Measurements from ENCODE around the gene NKX6-2. TPM values are rescaled to one million over a fixed set of nuclear protein-coding genes. Genes with fewer than 3 reads are reported as not detected.

Gene NKX6-2
- total RNA-seq, 1 donor from 2014 or later: not detected

GRCh38 chr10:132817701-132818211 lies 31.8 kb upstream of the NKX6-2 start:
- FAIRE-seq (no peak), DNase-seq (ENCODE audit: low read depth) (no peak)
- H3K9ac ChIP-seq (ENCODE audit: low read length): no peak overlapping the region
- H3K4me2 ChIP-seq (ENCODE audit: low read length): no peak overlapping the region
- TF ChIP-seq, protein P1, sequence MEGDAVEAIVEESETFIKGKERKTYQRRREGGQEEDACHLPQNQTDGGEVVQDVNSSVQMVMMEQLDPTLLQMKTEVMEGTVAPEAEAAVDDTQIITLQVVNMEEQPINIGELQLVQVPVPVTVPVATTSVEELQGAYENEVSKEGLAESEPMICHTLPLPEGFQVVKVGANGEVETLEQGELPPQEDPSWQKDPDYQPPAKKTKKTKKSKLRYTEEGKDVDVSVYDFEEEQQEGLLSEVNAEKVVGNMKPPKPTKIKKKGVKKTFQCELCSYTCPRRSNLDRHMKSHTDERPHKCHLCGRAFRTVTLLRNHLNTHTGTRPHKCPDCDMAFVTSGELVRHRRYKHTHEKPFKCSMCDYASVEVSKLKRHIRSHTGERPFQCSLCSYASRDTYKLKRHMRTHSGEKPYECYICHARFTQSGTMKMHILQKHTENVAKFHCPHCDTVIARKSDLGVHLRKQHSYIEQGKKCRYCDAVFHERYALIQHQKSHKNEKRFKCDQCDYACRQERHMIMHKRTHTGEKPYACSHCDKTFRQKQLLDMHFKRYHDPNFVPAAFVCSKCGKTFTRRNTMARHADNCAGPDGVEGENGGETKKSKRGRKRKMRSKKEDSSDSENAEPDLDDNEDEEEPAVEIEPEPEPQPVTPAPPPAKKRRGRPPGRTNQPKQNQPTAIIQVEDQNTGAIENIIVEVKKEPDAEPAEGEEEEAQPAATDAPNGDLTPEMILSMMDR (IDR thresholded peaks at IDR 0.05; ENCODE audit: insufficient read depth, low read depth, low read length): no peak
- no peak for TF ChIP-seq EZH2 (IDR thresholded peaks at IDR 0.05; ENCODE audit: insufficient read depth, low read length)
- H3K4me1 ChIP-seq (ENCODE audit: insufficient read depth, low read length): no peaks in the 10 kb centered on the region
- H3K27ac ChIP-seq (ENCODE audit: low read depth, low read length): no peak overlapping the region
- no peaks in the 10 kb centered on the region for H3K36me3 ChIP-seq (ENCODE audit: insufficient read depth, low read length)
- H3K4me3 ChIP-seq (ENCODE audit: insufficient read depth, low read depth, low read length): no peak overlapping the region
- H3K79me2 ChIP-seq (ENCODE audit: insufficient read depth, low read length): no peaks in the 10 kb centered on the region
- Mint-ChIP-seq H3K4me3 (ENCODE audit: unreplicated experiment) (no peak overlapping the region), H3K27ac (ENCODE audit: unreplicated experiment) (no peak overlapping the region), H3K9me3 (ENCODE audit: unreplicated experiment) (peaks cover 6% of the 10 kb centered on the region), H3K4me1 (ENCODE audit: low read depth, unreplicated experiment) (no peaks in the 10 kb centered on the region), H3K27me3 (ENCODE audit: low read depth, unreplicated experiment) (peaks cover 41% of the 10 kb centered on the region), H3K36me3 (ENCODE audit: low read depth, unreplicated experiment) (no peaks in the 10 kb centered on the region)
- H2AFZ ChIP-seq (ENCODE audit: low read depth, low read length): no peak overlapping the region
- H3K9me3 ChIP-seq (ENCODE audit: insufficient read depth, low read depth, low read length): peaks cover 3% of the 10 kb centered on the region
- H4K20me1 ChIP-seq (ENCODE audit: insufficient read depth, low read length): no peaks in the 10 kb centered on the region
- H3K27me3 ChIP-seq (ENCODE audit: insufficient read depth, low read length): peaks cover 7% of the 10 kb centered on the region

DNA sequence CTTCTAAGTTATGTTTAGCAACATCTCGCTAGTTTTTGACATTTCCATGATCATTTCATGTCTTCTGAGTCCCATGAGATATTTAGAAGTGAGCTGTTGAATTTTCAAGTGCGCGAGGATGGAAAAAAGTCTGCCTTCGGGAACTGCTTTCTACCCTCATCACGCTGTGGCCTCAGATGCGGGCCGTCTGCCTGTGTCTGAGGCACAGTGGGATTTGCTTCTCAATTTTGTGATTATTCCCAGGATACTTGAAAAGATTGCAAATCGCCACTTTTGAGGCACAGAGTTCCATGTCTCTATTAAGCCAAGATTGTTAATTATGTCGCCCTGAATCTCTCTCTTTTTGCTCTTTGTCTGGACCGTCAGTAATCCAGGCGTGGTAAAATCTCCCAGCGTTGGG lies 30.8 kb upstream of the NKX6-2 start:
- peaks cover 6% of the 10 kb centered on the region for H3K9me3 Mint-ChIP-seq (ENCODE audit: unreplicated experiment)
- H3K4me3 Mint-ChIP-seq (ENCODE audit: unreplicated experiment): no peak overlapping the region
- no peak overlapping the region for H3K4me2 ChIP-seq (ENCODE audit: low read length)
- H3K9me3 ChIP-seq (ENCODE audit: insufficient read depth, low read depth, low read length): peaks cover 2% of the 10 kb centered on the region
- no peaks in the 10 kb centered on the region for H3K4me1 ChIP-seq (ENCODE audit: insufficient read depth, low read length)
- no peak for DNase-seq (ENCODE audit: low read depth)
- no peaks in the 10 kb centered on the region for H3K36me3 Mint-ChIP-seq (ENCODE audit: low read depth, unreplicated experiment)
- H3K9ac ChIP-seq (ENCODE audit: low read length): no peak overlapping the region
- H3K27ac Mint-ChIP-seq (ENCODE audit: unreplicated experiment): no peak overlapping the region
- TF ChIP-seq EZH2 (IDR thresholded peaks at IDR 0.05; ENCODE audit: insufficient read depth, low read length): no peak
- H3K4me1 Mint-ChIP-seq (ENCODE audit: low read depth, unreplicated experiment): no peaks in the 10 kb centered on the region
- H3K4me3 ChIP-seq (ENCODE audit: insufficient read depth, low read depth, low read length): no peak overlapping the region
- H3K36me3 ChIP-seq (ENCODE audit: insufficient read depth, low read length): no peaks in the 10 kb centered on the region
- peaks cover 7% of the 10 kb centered on the region for H3K27me3 ChIP-seq (ENCODE audit: insufficient read depth, low read length)
- no peak for FAIRE-seq
- H3K79me2 ChIP-seq (ENCODE audit: insufficient read depth, low read length): no peaks in the 10 kb centered on the region
- H3K27ac ChIP-seq (ENCODE audit: low read depth, low read length): no peak overlapping the region
- H4K20me1 ChIP-seq (ENCODE audit: insufficient read depth, low read length): no peaks in the 10 kb centered on the region
- peaks cover 41% of the 10 kb centered on the region for H3K27me3 Mint-ChIP-seq (ENCODE audit: low read depth, unreplicated experiment)
- no peak overlapping the region for H2AFZ ChIP-seq (ENCODE audit: low read depth, low read length)

GRCh38 chr10:132815168-132815857 lies 29.4 kb upstream of the NKX6-2 start:
- H3K9me3 Mint-ChIP-seq (ENCODE audit: unreplicated experiment): peaks cover 6% of the 10 kb centered on the region
- Histone ChIP-seq H3K79me2 (ENCODE audit: insufficient read depth, low read length) (no peaks in the 10 kb centered on the region), H3K4me2 (ENCODE audit: low read length) (no peak overlapping the region), H2AFZ (ENCODE audit: low read depth, low read length) (no peak overlapping the region), H3K27me3 (ENCODE audit: insufficient read depth, low read length) (peaks cover 7% of the 10 kb centered on the region), H3K36me3 (ENCODE audit: insufficient read depth, low read length) (no peaks in the 10 kb centered on the region), H3K27ac (ENCODE audit: low read depth, low read length) (no peak overlapping the region), H3K9me3 (ENCODE audit: insufficient read depth, low read depth, low read length) (no peaks in the 10 kb centered on the region), H4K20me1 (ENCODE audit: insufficient read depth, low read length) (no peaks in the 10 kb centered on the region), H3K9ac (ENCODE audit: low read length) (no peak overlapping the region), H3K4me3 (ENCODE audit: insufficient read depth, low read depth, low read length) (no peak overlapping the region), H3K4me1 (ENCODE audit: insufficient read depth, low read length) (no peaks in the 10 kb centered on the region)
- no peaks in the 10 kb centered on the region for H3K36me3 Mint-ChIP-seq (ENCODE audit: low read depth, unreplicated experiment)
- no peaks in the 10 kb centered on the region for H3K4me1 Mint-ChIP-seq (ENCODE audit: low read depth, unreplicated experiment)
- peaks cover 43% of the 10 kb centered on the region for H3K27me3 Mint-ChIP-seq (ENCODE audit: low read depth, unreplicated experiment)
- DNase-seq (ENCODE audit: low read depth) (no peak), FAIRE-seq (no peak)
- no peak for TF ChIP-seq EZH2 (IDR thresholded peaks at IDR 0.05; ENCODE audit: insufficient read depth, low read length)
- TF ChIP-seq, protein P1 (IDR thresholded peaks at IDR 0.05; ENCODE audit: insufficient read depth, low read depth, low read length): no peak
- no peak overlapping the region for H3K27ac Mint-ChIP-seq (ENCODE audit: unreplicated experiment)
- H3K4me3 Mint-ChIP-seq (ENCODE audit: unreplicated experiment): no peak overlapping the region
